ENCODE data around the gene RPP25L.

Gene RPP25L

DNA sequence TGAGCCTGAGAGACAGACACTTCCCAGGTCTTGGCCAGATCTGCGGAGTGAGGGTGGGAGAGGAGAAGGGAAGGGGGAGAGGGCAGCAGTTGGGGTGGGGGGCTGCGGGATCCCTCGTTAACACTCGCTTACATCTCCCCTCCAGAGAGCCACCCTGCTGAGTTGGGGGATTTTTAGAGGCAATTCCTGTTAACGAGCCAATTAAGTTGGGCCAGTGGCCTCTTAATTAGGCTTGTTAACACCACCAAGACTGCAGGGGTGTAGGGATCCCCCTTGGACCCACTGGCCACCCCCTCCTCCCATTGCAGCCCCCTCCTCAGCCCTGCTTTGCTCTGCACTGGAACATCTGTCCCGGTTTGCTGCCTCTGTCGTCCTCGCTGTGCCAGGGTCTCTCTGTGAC lies 46.0 kb downstream of the RPP25L start:
- DNase-seq = no peak

DNA sequence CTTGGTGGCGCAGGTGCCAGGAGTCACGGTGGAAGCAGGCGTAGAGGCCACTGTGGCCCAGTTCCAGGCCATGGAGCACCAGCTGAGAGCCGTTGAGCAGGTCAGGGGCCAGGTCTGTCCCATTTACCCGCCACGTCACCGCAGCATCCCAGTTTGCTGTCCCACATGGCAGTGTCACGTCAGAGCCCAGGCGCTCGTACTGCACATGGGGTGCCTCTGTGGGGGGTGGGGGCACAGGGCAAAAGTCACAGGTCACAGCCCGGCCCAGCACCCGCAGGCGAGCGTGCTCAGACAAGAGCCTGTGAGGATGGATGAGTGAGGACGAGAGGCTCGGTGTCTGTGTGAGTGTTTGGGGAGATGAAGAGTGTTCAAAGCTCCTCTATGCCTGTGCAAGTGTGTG lies 47.3 kb downstream of the RPP25L start:
- no peak for DNase-seq

DNA sequence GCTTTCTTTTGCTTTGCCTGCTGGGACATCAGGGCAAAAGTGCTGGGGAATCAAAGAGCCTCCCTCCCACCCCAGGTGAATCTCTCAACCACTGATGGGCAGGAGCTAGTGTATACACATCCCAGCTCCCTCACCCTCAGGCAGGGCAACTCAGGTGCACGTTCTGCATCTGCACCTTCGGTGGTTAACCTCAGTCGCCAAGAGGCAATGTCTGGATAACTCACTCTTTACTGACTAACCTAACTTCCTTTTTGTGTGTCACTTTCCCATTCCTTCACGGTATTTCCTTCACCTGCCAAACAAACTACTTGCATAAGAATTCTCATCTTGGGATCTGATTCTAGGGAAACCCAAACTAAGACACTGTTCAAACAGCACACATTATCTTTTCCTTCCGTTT lies 48.6 kb downstream of the RPP25L start:
- no peak for DNase-seq

DNA sequence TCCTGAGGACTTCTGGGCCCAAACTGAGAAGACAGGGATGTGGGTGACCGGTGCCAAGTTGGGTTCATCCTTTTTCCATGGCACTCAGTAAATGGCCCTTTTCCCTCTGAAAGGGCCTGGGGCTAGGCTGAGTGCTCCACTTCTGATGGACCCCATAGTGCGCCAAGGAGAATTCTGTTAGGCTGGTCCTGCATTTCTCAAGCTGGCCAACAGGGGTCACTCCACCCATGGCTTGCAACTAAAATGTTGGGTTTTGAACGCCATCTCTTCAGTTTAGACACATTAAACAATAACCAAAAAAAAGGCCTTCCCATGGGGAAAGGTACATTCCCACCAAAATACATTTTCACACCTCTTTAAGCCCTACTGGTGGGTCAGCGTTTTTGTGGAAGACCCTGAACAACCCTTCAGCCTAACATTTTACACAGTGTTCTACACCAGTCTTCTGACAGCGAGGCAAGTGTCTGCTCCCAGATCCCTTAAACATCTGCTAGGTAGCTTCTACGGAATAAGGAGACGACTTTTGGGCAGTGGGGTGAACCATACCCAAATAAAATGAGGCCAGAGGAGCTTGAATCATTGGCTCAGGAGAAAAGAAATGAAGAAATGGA lies 49.7 kb downstream of the RPP25L start:
- no peak for DNase-seq

DNA sequence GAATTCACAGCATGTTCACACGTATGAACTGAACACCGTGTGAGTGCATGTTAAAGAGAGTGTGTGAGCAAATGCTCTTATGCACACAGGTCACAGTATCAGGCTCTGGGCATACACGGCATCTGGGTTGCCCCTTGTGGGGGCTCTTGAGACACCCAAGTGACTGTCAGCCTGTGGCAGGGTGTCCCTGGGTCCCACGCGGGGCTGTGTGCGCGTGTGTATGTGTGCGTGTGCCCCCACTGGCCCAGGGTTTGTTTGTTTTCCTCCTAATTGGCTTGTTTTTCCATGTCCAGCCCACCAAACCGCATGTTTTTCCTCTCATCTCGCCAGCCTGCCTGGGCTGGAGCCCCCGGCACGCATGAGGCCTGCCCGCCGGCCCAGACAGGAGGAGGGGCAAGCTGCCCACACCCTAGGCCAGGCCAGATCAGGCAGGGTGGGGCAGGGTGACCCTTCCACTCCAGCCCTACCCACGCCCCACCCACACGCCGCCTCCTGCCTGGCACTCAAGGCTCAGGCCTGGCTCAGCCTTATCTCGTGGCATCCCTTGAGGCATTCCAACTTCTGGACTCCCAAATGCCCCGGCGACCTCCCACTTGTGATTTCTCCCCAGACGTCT lies 51.2 kb downstream of the RPP25L start:
- DNase-seq = no peak

Measured in NCI-H1105 (cell line).